ENCODE data around the gene DGKQ. TPM values are rescaled to one million over a fixed set of nuclear protein-coding genes. Genes with fewer than 3 reads are reported as not detected.

The DGKQ gene, protein sequence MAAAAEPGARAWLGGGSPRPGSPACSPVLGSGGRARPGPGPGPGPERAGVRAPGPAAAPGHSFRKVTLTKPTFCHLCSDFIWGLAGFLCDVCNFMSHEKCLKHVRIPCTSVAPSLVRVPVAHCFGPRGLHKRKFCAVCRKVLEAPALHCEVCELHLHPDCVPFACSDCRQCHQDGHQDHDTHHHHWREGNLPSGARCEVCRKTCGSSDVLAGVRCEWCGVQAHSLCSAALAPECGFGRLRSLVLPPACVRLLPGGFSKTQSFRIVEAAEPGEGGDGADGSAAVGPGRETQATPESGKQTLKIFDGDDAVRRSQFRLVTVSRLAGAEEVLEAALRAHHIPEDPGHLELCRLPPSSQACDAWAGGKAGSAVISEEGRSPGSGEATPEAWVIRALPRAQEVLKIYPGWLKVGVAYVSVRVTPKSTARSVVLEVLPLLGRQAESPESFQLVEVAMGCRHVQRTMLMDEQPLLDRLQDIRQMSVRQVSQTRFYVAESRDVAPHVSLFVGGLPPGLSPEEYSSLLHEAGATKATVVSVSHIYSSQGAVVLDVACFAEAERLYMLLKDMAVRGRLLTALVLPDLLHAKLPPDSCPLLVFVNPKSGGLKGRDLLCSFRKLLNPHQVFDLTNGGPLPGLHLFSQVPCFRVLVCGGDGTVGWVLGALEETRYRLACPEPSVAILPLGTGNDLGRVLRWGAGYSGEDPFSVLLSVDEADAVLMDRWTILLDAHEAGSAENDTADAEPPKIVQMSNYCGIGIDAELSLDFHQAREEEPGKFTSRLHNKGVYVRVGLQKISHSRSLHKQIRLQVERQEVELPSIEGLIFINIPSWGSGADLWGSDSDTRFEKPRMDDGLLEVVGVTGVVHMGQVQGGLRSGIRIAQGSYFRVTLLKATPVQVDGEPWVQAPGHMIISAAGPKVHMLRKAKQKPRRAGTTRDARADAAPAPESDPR
- total RNA-seq (2022; extraction: Qiagen RNA extraction), result 4.0 to 7.9 TPM (median 6.8 TPM) in 5 replicates

DNA sequence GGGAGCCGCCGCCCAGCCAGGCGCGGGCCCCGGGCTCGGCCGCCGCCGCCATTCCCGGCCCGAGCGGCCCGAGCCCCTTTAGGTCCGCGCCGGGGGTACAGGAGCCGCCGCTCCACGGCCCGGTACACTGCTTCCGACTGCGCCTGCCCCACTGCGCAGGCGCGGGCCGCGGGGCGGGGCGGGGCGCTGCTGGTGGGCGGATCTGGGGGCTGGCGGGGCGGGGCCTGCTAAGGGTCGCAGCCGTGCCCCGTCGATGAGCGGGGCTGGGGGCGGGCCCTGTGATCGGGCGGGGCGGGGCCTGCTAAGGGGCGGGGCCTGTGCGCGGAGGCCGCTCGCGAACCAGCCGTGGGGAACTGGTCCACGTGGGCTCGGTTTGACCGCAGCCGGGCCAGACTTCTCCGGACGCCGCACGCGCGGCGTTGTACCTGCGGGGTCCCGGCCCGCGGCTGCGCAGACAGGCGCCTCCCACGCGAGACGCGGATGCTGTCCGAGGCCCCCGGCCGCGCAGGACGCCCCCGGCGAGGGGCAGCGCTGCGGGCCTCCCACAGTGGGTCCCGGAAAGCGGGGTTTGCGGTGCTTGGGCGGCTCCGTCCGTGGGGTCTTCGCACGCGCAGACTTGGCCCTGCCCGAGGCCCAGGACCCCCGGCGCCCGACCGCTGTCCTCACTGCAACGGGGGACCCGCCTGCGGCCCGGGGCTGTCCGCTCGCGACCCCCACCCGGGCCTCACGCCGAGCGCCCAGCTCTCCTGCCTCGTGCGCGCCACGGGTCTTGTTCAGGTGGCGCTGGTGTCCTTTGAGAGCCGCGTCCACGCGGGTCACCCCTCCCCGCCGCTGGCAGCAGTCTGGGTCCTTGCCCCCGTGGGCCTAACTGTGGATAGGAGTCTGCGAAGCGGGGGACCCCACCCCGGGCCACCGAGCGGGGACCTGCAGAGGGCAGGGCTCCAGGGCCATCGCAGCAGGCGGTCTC lies at the start of gene DGKQ:
DGKQ (minus strand) TSS at position 139 of the 967 bp plus-strand sequence; CDS start at position 52, 87 bp downstream.

DNA sequence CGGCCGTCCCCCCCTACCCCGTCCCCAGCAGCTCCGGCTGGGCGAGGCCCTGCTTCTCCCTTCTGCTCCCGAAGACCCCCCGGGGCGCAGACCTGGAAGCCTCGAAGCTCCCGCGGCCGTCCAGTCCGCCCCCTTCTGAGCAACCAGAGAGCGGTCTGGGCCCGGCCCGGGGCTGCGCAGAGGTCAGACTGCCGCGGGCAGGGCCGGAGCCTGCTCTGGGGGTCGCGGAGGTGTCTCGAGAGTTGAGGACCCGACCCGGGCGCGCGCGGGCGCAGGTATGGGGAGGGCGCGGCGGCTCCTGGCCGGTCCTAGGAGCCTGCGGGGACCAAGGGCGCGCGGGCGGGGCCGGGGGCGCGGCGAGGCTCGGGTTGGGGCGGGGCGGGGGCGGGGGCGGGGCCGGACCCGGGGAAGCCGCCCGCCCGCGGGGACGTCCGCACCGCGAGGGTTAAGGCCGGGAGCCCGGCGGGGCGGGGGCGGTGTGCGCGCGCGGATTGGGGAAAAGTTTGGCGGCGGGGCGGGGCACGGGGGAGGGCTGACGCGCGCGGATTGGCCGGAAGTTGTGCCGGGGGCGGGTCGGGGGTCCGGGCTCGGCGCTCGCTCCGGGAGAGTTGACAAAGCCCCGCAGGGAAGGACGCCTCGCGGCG lies 37.8 kb upstream of the DGKQ start, which contains the start of gene FGFRL1:
FGFRL1 (plus strand) TSS at position 605 of the 644 bp plus-strand sequence. CDS start 860 bp downstream, outside the sequence.

DNA sequence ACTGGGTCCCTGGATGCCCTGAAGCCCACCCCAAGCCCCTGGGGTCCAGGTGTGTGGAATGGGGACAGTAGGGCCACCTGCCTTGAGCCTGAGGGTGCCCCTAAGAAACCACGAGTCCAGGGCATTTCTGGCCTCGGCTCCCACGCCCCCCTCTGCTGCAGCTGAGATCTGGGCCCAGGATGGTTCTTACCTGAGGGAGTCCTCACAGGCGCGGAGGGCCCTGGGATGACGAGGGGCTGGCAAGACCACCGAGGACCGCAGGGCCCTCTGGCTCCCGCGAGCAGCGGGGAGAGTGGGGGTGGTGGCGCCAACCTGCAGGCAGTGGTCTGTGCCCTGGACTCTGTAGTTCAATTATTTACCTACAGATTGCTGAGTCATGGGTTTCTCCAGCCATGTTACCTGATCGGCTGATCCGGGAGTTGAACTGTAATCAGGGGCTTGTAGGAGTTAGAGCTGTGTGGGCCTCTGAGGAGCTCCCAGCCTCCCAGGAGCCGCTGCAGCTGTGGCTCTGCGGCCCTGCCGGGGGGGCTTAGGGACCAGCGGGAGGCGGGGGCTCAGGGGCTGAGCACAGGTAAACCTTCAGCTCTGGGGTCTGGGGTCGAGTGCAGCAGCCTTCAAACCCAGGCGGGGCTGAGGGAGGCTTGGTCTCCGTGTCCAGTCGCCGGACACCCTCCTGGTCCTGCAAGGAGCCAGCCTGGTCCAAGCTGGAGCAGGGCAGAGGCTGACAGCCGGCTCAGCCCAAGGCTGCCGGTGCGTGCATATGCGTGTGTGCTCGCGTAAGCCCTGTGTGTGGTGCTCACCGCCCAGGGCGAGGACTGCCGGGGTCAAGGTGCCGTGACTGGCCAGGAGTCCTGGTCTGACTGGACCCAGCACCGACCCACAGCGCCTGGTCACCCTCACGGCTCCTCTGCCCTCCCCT lies 20.0 kb upstream of the DGKQ start, which contains the start of gene SLC26A1:
SLC26A1 (minus strand) TSS at position 294 of the 919 bp plus-strand sequence. CDS start 1,701 bp downstream, outside the sequence.

DNA sequence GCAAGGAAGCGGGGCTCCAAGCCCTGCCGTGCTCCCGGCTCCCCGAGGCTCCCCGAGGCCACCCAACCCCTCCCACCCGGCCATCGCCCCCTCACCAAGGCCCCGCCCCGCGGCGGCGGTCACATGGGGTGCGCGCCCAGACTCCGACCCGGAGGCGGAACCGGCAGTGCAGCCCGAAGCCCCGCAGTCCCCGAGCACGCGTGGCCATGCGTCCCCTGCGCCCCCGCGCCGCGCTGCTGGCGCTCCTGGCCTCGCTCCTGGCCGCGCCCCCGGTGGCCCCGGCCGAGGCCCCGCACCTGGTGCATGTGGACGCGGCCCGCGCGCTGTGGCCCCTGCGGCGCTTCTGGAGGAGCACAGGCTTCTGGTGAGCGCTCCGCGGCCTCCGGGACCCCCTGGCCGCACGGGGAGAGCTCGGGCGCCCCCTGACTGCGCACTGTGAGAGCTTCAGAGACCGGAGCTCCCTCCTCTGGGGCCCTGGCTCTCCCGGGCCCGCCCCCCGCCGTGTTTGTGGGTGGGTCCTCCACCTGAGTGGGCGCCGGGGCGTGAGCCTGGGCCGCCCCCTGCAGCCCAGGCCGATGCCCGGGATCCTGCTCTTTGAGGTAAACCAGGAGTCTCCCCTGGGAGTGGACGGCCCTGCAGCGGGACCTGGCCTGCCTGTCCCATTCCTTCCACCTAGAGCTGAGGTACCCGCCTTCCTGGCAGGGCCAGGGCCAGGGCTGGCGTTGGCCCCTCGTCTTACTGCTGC lies 13.7 kb upstream of the DGKQ start, which contains the start of gene IDUA:
IDUA (plus strand) TSS at position 166 of the 745 bp plus-strand sequence; CDS start at position 207, 41 bp downstream.

DNA sequence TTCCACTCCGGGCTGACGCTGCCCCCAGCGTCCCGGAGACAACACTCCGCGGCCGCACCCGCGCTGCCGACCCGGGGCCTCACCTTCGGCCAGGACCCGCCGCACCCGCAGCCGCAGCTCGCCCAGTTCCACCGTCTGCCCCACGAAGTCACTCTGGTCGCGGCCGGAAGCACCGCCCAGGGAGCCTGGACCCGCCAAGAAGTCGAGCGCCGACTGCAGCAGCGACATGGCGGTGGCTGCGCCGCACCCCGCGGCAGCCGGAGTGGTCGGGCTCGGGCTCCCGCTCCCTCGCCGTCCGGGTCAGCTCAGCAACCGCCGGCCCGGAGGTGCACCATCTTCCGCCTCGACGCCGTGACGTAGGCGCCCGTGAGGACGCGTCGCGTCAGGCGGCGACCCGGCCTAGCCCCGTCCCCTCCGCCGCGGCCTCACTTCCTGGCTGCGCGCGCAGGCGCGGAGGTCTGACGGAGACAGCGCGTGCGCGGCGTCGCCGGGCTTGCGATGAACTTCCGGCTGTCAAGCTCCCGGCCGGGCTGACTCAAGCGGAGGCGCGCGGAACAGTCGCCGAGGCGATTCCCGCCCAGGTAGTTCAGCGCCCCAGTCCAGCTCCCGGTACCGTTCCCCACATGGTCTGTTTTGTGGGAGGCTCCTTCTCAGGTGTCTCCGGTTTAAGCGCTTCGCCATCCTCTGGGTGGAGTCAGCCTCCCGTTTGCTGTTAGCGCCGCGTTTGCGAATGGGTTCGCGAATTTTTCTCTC lies 41.2 kb downstream of the DGKQ start, which contains the start of the genes GAK and TMEM175:
GAK (minus strand) TSS at position 357 of the 753 bp plus-strand sequence; CDS start at position 228, 129 bp downstream.
TMEM175 (plus strand) TSS at position 501 of the 753 bp plus-strand sequence. CDS start 15,280 bp downstream, outside the sequence.

Other genes with a start within 250 kb of the DGKQ start
- gene CPLX1, start 147.4 kb downstream of the DGKQ start, total RNA-seq (2022; extraction: Qiagen RNA extraction), result 0.28 to 0.90 TPM (median 0.47 TPM) in 5 replicates
- 31.3 to 51.7 TPM (median 47.9 TPM) in 5 replicates for gene GAK, start 41.3 kb downstream of the DGKQ start, total RNA-seq (2022; extraction: Qiagen RNA extraction)
- gene TMEM175, start 41.1 kb downstream of the DGKQ start, total RNA-seq (2022; extraction: Qiagen RNA extraction), result 9.0 to 12.8 TPM (median 10.7 TPM) in 5 replicates
- gene IDUA, start 13.5 kb upstream of the DGKQ start, total RNA-seq (2022; extraction: Qiagen RNA extraction), result 6.9 to 12.9 TPM (median 9.4 TPM) in 5 replicates
- 0.12 to 0.26 TPM (median 0.18 TPM) in 5 replicates for gene SLC26A1, start 19.8 kb upstream of the DGKQ start, total RNA-seq (2022; extraction: Qiagen RNA extraction)
- 12.2 to 22.0 TPM (median 21.3 TPM) in 5 replicates for gene FGFRL1, start 38.1 kb upstream of the DGKQ start, total RNA-seq (2022; extraction: Qiagen RNA extraction)
- gene RNF212, start 140.0 kb upstream of the DGKQ start, total RNA-seq (2022; extraction: Qiagen RNA extraction), result 0.81 to 2.9 TPM (median 2.4 TPM) in 5 replicates
- gene SPON2, start 199.0 kb upstream of the DGKQ start, total RNA-seq (2022; extraction: Qiagen RNA extraction), result 0.26 to 0.41 TPM (median 0.39 TPM) in 5 replicates

Measured in A549 treated with dexamethasone at 1 μM for 4 hours (cell line).